NCI-H1694 treated with DMSO at 0.1 percent for 48 hours (cell line): ENCODE measurements around the gene NPR1.
"Not testable (repeated sequence)": the region's sequence is repeated elsewhere in the genome, so short reads cannot be mapped to it uniquely, and the experiment has no call there.

ENCODE experiments used
- DNase-seq: peaks from one replicate; lab custom pipeline; 2025; lab: John Stamatoyannopoulos, UW

The NPR1 gene

GRCh38 chr1:153649863-153650235 lies 28.6 kb upstream of the NPR1 start:
- no peak for DNase-seq

- no peak for DNase-seq
These were observed 26.7 kb upstream of the NPR1 start for GRCh38 chr1:153651771-153652170.

GRCh38 chr1:153652805-153653500 lies 25.5 kb upstream of the NPR1 start:
- no peak for DNase-seq

GRCh38 chr1:153655333-153655732 lies 23.2 kb upstream of the NPR1 start:
- DNase-seq, result no peak

GRCh38 chr1:153658400-153659174 lies 19.9 kb upstream of the NPR1 start, which contains the start of gene SNAPIN:
Gene SNAPIN, plus strand, starts transcription at chr1:153658703. Its CDS starts 41 bp downstream, at chr1:153658744.
- peak; percentile 92 for DNase-seq

GRCh38 chr1:153659175-153659534 lies 19.3 kb upstream of the NPR1 start:
- DNase-seq, result no peak

- DNase-seq, result no peak
These were observed 18.8 kb upstream of the NPR1 start for GRCh38 chr1:153659656-153660055.

- no peak for DNase-seq
These were observed 17.3 kb upstream of the NPR1 start for GRCh38 chr1:153661111-153661708.

GRCh38 chr1:153662269-153662668 lies 16.2 kb upstream of the NPR1 start:
- no peak for DNase-seq

GRCh38 chr1:153663211-153663610 lies 15.3 kb upstream of the NPR1 start:
- no peak for DNase-seq

- no peak for DNase-seq
These were observed 11.0 kb upstream of the NPR1 start for GRCh38 chr1:153667439-153667838.

- DNase-seq, result not testable (repeated sequence)
These were observed 9.8 kb upstream of the NPR1 start for GRCh38 chr1:153668672-153669071.

GRCh38 chr1:153669606-153670005 lies 8.9 kb upstream of the NPR1 start:
- DNase-seq, result no peak

- DNase-seq, result no peak
These were observed 8.1 kb upstream of the NPR1 start for GRCh38 chr1:153670257-153670858.

GRCh38 chr1:153670859-153671627 lies 7.4 kb upstream of the NPR1 start, which contains the start of gene ILF2:
Gene ILF2, minus strand, starts transcription at chr1:153670993. Its CDS starts 71 bp downstream, at chr1:153670922.
- DNase-seq, result peak; percentile 100

- peak; percentile 90 for DNase-seq
These were observed 6.7 kb upstream of the NPR1 start for GRCh38 chr1:153671628-153672353.

GRCh38 chr1:153673511-153673910 lies 5.0 kb upstream of the NPR1 start:
- no peak for DNase-seq

- DNase-seq, result peak; percentile 67
These were observed 570 bp upstream of the NPR1 start for GRCh38 chr1:153677718-153678518.

- no peak for DNase-seq
These were observed 1.0 kb downstream of the NPR1 start for GRCh38 chr1:153679337-153680119.

GRCh38 chr1:153680120-153680403 lies 1.6 kb downstream of the NPR1 start:
- DNase-seq, result no peak
